ENCODE measurements around the gene RASAL2. TPM values are rescaled to one million over a fixed set of nuclear protein-coding genes. Genes with fewer than 3 reads are reported as not detected.
"Not testable (repeated sequence)": the region's sequence is repeated elsewhere in the genome, so short reads cannot be mapped to it uniquely, and the experiment has no call there.

RASAL2 gene
- total RNA-seq, 4 donors from 2014 or later: 17.0 to 27.4 (median 20.2) TPM

GRCh38 chr1:178501705-178502329, 407.9 kb downstream of the RASAL2 start:
- no peak overlapping the region for H3K4me3 ChIP-seq
- TF ChIP-seq POLR2AphosphoS5 (IDR thresholded peaks at IDR 0.05) (no peak), CTCF (IDR thresholded peaks at IDR 0.05) (peak in 3 of 4 experiments; percentile 53 to 89 (median 75))
- peak; percentile 51 for ATAC-seq
- 36 to 40% methylated on average over 1 to 5 of the region's 5 CpGs for WGBS, 2 donors (ENCODE audit: low coverage in 1 of 2)
- H3K36me3 ChIP-seq: no peaks in the 10 kb centered on the region
- H3K27ac ChIP-seq: no peak overlapping the region
- no peaks in the 10 kb centered on the region for H3K9me3 ChIP-seq
- no peaks in the 10 kb centered on the region for H3K4me1 ChIP-seq
- H3K27me3 ChIP-seq: peaks cover 7% of the 10 kb centered on the region

DNA sequence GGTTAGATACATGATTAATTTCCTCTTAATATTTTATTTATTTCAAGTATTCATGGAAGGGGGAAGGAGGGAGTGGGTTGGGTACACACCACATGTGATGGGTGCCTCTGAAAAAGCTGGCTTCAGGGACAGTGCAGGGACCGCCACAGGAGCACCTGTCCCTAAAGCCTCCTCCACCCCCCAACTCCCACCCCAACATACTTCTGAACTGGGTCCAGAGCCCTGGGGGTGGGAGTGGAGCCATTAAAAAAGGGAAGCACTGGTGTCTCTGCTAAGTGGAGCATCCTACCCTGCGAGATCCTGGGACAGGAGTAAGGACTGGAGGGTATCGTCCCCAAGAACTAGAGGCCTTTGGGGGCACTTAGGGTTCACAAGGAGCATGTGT, 408.4 kb downstream of the RASAL2 start:
- ATAC-seq: no peak
- no peaks in the 10 kb centered on the region for H3K36me3 ChIP-seq
- H3K4me3 ChIP-seq: no peak overlapping the region
- H3K27ac ChIP-seq: no peak overlapping the region
- peaks cover 7% of the 10 kb centered on the region for H3K27me3 ChIP-seq
- 83% methylated on average over 1 of the region's 3 CpGs; no CpG with 5 or more reads in 1 of the 2 donors for WGBS, 2 donors (ENCODE audit: low coverage in 1 of 2)
- TF ChIP-seq CTCF (IDR thresholded peaks at IDR 0.05) (no peak), POLR2A (IDR thresholded peaks at IDR 0.05) (no peak), POLR2AphosphoS5 (IDR thresholded peaks at IDR 0.05) (no peak), EP300 (IDR thresholded peaks at IDR 0.05) (no peak)
- H3K4me1 ChIP-seq: no peaks in the 10 kb centered on the region
- H3K9me3 ChIP-seq: no peaks in the 10 kb centered on the region

GRCh38 chr1:178502856-178503255, 409.0 kb downstream of the RASAL2 start:
- Histone ChIP-seq H3K4me1 (no peaks in the 10 kb centered on the region), H3K4me3 (no peak overlapping the region), H3K27ac (no peak overlapping the region), H3K36me3 (no peaks in the 10 kb centered on the region), H3K9me3 (no peaks in the 10 kb centered on the region), H3K27me3 (peaks cover 7% of the 10 kb centered on the region)
- ATAC-seq: no peak
- TF ChIP-seq CTCF (IDR thresholded peaks at IDR 0.05) (no peak), POLR2A (IDR thresholded peaks at IDR 0.05) (no peak), EP300 (IDR thresholded peaks at IDR 0.05) (no peak), POLR2AphosphoS5 (IDR thresholded peaks at IDR 0.05) (no peak)
- WGBS, 2 donors (ENCODE audit: low coverage in 1 of 2): 62 to 94% methylated on average over 2 to 3 of the region's 5 CpGs

DNA sequence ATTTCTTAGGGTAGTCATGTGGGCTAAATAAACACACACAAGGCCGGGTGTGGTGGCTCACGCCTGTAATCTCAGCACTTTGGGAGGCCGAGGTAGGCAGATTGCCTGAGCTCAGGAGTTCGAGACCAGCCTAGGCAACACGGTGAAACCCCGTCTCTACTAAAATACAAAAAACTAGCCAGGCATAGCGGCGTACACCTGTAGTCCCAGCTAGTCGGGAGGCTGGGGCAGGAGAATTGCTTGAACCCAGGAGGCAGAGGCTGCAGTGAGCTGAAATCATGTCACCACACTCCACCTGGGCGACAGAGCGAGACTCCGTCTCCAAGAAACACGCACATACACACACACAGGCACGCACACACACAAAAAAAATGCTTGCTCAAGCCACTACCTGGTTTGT, 409.4 kb downstream of the RASAL2 start:
- H3K27ac ChIP-seq, ATAC-seq, H3K9me3 ChIP-seq, H3K4me1 ChIP-seq, H3K27me3 ChIP-seq, H3K4me3 ChIP-seq, H3K36me3 ChIP-seq: not testable (repeated sequence)
- 89 to 90% methylated on average over 7 to 8 of the region's 14 CpGs for WGBS, 2 donors (ENCODE audit: low coverage in 1 of 2)

- WGBS, 2 donors (ENCODE audit: low coverage in 1 of 2): 61% methylated on average over 4 of the region's 6 CpGs; no CpG with 5 or more reads in 1 of the 2 donors
- no peaks in the 10 kb centered on the region for H3K36me3 ChIP-seq
- TF ChIP-seq POLR2A (IDR thresholded peaks at IDR 0.05) (no peak), CTCF (IDR thresholded peaks at IDR 0.05) (no peak), POLR2AphosphoS5 (IDR thresholded peaks at IDR 0.05) (no peak), EP300 (IDR thresholded peaks at IDR 0.05) (no peak)
These were observed 409.9 kb downstream of the RASAL2 start for GRCh38 chr1:178503849-178504248.

More at GRCh38 chr1:178503849-178504248, 409.9 kb downstream of the RASAL2 start:
- H3K9me3 ChIP-seq: no peaks in the 10 kb centered on the region
- H3K27ac ChIP-seq: no peak overlapping the region
- H3K27me3 ChIP-seq: peaks cover 7% of the 10 kb centered on the region
- no peak for ATAC-seq
- no peak overlapping the region for H3K4me3 ChIP-seq
- H3K4me1 ChIP-seq: no peaks in the 10 kb centered on the region
